GM18868 (cell line): ENCODE results near the gene MYO16.

Source experiments
- ATAC-seq: cut with Tn5 transposase; IDR thresholded peaks from one replicate; pipeline ENCODE4 v1.9.1; 2021; ENCODE audit warnings: mild to moderate bottlenecking, moderate library complexity; ENCODE audit not compliant: unreplicated experiment

Gene MYO16

DNA sequence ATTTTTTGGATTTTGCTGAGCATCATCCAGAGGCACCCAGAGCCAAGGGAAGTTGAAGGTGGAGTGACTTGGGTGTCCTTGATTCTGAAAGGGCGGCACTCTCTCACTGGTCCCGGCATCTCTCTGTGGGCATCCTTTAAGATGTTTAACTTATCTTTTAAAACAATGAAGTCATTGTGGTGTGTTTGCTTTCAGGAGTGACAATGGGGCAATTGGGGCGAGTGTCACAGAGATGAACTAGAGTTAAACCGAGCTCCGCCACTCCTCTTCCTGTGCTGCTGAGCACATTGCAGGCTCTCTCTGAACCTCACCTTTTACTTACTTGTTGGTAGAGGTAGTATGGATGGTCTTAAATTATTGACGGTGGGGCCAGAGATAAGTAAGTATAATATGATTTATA is 295.7 kb downstream of the MYO16 start:
- no peak for ATAC-seq

DNA sequence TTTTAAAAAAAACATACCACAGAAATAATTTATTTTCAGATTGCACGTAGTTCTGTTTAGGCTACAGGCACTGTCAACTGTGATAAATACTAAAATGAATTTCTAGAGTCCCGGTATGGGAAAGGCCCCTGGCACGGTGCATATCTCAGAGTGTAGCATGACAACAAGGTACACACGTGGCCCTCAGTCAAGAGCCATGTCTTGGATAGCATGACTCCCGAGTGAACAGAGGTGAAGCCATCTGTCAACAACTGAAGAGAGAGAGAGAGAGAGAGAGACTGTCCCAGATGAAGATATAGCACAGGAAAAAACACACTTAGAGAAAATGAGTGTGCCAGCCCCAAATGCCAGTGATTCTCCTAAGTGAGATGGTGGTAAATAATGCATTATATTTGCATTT is 297.5 kb downstream of the MYO16 start:
- no peak for ATAC-seq

- no peak for ATAC-seq
These were observed 298.2 kb downstream of the MYO16 start for GRCh38 chr13:108927615-108928014.

DNA sequence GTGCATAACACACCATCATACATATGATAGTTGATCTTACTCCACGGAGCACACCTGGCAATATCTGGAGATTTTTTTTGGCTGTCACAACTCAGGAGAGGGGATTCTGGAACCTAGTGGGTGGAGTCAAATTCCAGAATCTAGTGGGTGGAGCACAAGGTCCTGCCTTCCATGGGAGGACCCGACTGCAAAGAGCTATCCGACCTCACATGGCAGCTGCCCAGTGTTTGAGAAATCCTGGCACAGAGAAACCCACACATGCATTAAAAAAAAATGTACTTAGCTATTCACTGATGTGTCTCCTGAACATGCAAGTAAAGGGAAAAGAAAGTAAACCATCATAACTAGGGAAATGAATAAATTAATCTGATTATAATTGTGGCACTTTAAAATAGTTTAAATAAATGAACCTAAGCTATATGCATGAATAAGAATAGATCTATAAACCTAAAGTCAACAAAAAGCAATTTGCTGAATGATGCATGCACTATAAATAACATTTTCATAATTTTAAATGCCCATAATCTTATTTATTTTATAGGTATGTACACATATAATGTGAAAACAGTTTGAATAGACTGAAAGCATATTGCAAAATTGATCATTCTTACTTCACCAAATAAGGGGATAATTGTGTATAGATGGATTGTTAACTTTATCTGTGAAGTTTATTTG is 300.3 kb downstream of the MYO16 start:
- no peak for ATAC-seq

DNA sequence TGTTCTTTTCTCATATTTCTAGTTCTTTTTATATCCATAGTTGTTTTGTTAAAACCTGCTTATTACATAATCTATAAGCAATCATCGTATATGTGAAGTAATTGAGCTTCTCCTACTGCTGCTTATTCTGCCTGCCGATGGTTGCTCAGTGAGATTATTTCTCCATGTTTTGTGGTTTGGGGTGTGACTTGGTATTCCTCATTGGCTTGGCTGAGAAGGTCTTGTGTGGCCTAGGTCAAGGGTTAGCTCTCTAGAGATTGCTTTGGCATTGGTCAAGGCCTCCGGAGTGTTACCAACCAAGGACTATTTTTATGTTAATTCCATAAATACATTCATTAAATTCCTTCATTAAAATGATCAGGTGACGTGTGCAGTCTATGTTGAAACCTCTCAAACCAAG is 302.8 kb downstream of the MYO16 start:
- no peak for ATAC-seq

GRCh38 chr13:108933061-108933460 is 303.6 kb downstream of the MYO16 start:
- ATAC-seq, result no peak

GRCh38 chr13:108938155-108938554 is 308.7 kb downstream of the MYO16 start:
- no peak for ATAC-seq

GRCh38 chr13:108940121-108940520 is 310.7 kb downstream of the MYO16 start:
- ATAC-seq, result no peak

- ATAC-seq, result no peak
These were observed 314.4 kb downstream of the MYO16 start for GRCh38 chr13:108943842-108944241.

GRCh38 chr13:108944760-108945159 is 315.3 kb downstream of the MYO16 start:
- ATAC-seq, result no peak

DNA sequence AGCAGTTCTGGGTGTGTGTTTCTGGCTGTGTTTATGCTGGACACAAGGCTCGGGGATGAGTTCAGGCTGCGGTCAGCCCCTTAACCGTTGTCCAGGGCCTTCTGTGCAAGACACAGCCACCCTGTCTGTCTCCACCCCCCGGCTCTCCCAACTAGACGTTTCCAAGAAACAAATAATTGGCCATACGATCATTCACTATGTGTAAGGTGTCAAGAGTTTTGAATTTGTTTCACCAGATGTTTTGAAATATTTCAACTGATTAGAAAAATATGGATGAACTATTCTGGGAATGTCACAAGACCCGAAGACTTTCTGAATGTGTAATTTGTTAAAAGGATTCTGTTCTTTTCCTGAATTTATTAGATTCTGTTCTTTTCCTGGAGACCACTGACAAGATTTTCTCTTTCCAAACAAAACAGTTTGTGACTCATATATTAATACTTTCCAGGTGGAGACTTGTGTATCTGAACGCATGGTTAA is 318.2 kb downstream of the MYO16 start:
- no peak for ATAC-seq

DNA sequence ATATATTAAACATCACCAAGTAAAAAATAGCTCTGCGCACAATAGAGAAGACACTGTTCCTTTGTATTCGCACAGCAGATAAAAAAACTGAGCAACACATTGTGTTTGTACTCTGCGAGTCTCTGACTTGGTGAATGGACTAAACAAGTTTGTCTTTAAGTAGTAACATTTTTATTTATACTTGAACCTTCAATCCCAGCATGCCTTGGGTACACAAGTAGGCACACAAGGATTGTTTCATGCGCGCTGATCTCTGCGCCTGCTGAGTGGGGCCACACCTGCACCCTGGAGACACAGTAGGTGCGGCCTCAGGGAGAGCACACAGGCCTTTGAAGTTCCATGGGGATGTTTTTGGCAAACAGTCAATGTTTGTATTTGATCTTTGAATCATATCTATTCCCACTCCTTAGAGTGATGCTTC is 318.9 kb downstream of the MYO16 start:
- no peak for ATAC-seq

- ATAC-seq, result no peak
These were observed 321.1 kb downstream of the MYO16 start for GRCh38 chr13:108950333-108951010.

GRCh38 chr13:108955741-108956140 is 326.3 kb downstream of the MYO16 start:
- no peak for ATAC-seq

- ATAC-seq, result no peak
These were observed 328.1 kb downstream of the MYO16 start for GRCh38 chr13:108957369-108958012.

DNA sequence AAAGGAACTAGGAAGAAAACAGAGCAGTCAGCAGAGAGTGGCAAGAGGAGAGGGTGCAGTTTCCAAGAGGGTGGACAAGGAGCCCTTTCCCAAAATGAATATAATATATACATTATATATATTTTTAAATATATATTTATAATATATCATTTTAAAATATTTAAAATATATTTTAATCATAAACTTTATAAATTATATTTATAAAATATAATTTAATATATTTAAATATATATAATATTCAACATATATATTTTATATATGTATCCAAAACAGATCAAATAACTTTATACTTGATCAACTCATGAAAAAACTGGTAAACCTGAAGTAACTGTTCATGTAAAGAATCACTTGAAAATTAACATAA is 328.6 kb downstream of the MYO16 start:
- no peak for ATAC-seq

DNA sequence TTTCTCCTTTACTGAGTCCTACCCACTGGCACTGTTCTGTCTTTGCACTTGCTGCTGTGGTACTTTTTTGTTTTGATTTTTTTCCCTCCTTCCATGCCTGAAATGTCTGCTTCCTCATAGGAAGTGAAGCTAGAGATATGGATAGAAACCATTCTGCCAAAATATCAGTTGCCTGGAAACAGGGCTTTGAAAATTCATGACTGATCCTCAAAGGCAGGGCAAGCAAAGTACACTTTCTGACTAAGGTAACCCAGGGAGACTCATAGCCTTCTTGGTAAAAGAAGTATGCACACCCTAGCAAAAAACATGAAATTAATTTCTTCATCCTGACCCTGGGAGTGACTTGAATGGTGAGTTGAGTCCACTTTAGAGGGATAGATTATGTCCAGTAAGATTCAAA is 329.8 kb downstream of the MYO16 start:
- no peak for ATAC-seq

DNA sequence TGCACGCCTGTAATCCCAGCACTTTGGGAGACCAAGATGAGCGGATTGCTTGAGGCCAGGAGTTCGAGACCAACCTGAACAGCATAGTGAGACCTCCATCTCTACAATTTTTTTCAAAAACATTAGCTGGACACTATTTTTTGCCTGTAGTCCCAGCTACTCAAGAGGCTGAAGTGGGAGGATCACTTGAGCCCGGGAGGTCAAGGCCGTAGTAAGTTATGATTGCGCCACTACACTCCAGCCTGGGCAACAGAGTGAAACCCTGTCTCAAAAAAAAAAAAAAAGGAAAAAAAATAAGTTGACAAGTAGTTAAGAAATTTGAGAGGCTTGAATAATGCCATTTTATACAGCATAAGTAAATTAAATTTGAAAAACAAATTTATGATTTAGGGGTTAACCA is 330.6 kb downstream of the MYO16 start:
- no peak for ATAC-seq

DNA sequence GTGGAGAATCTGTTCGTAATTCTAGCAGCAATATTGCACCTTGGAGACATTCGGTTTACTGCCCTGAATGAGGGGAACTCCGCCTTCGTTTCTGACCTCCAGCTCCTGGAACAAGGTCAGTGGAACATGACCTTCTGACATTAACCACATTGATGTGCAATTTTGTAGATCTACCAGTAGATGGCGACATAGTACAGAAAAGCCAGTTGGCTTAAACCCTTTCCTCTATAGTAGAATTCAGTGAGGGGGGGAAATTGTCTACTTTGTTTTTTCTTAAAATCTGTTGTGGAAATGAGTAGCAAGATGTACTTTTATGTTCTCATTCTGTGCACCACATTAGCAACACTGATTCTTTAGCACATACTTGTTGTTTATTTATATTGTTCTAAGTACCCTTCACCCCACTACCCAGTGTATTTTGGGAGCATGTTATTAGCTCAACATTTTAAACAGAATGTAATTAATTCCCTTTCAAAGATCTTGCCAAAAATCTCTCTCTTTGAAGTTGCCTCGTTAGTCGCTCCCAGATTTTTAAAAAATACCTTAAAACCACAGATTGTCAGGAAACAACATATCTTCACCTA is 332.2 kb downstream of the MYO16 start:
- peak; percentile 83 for ATAC-seq

DNA sequence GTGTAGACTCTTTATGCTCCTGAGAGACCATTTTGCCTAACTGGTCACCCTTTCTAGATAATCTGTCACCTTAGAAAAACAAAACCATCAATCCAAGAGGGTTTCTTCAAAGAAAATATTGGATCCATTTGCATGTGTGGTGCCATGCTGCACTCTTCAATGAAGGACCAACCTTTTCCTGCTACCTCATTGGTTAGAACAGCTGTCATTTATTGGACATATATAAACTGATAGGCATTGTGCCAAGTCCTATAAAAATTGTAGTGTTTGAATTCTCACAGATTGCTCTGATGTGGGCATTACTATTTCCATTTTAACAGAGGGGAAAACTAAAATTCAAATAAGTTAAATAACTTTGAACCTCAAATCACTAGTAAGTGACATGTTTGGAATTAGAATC is 333.2 kb downstream of the MYO16 start:
- ATAC-seq, result no peak

GRCh38 chr13:108963276-108963810 is 333.9 kb downstream of the MYO16 start:
- no peak for ATAC-seq
